Retinal pigment epithelial cell (primary cell): Measurements from ENCODE around the gene SHTN1.

Source experiments
- DNase-seq: peaks from one replicate; pipeline ENCODE4 v3.0.0-alpha.2; 2010; ENCODE audit warnings: low read depth
- H3K4me3 ChIP-seq: 2 replicates; pipeline ENCODE4 v1.5.1; 2011; ENCODE audit warnings: mild to moderate bottlenecking, low read length, control low read depth, moderate library complexity
- TF ChIP-seq, protein P1 (sequence below): conservative IDR thresholded peaks from 2 replicates; pipeline ENCODE4 v1.5.1; 2011; ENCODE audit warnings: low read depth, low read length, control low read depth, inconsistent platforms

Gene SHTN1

DNA sequence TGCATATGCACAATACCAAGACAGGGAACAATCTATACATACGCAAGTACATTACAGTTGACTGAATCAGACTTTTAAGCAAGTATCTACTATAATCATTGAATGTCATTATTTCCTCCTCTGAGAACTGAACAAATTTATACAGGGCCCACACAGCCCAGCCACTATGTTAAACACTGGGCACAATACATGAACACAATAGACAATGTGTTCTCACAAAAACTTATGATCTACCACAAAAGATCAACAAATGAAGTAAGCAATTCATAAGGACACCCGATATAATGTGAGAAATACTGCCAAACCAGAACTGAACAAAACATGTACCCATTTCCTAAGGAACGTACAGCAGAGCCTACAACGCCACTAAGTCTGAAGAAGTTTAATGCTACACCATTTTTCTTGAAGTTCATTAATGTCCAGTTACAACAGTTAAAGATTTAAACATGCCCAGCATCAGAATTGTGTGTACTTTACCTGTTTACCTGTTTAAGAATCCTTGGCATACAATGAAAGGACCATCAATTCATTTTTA is 31.5 kb downstream of the SHTN1 start:
- no peak overlapping the region for H3K4me3 ChIP-seq
- TF ChIP-seq, protein P1, sequence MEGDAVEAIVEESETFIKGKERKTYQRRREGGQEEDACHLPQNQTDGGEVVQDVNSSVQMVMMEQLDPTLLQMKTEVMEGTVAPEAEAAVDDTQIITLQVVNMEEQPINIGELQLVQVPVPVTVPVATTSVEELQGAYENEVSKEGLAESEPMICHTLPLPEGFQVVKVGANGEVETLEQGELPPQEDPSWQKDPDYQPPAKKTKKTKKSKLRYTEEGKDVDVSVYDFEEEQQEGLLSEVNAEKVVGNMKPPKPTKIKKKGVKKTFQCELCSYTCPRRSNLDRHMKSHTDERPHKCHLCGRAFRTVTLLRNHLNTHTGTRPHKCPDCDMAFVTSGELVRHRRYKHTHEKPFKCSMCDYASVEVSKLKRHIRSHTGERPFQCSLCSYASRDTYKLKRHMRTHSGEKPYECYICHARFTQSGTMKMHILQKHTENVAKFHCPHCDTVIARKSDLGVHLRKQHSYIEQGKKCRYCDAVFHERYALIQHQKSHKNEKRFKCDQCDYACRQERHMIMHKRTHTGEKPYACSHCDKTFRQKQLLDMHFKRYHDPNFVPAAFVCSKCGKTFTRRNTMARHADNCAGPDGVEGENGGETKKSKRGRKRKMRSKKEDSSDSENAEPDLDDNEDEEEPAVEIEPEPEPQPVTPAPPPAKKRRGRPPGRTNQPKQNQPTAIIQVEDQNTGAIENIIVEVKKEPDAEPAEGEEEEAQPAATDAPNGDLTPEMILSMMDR: no peak
- no peak for DNase-seq

DNA sequence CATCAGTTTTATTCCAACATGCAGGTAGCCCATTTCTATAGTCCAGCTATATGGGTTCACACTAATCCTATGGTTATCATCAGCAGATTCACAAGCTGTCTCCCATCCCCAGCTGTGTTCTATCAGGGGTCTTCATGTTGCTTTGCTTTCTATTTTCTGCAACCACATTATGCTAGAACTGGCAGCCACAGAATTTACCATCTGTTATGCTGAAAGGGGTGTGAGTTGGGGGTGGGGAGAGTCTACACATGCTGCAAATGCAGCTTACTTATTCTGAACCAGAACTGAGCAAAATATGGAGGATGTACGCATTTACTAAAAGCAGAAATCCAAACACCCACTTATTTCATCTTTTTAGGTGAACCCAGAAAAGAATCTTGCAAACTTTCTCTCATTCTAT is 32.9 kb downstream of the SHTN1 start:
- TF ChIP-seq, protein P1: no peak
- no peak for DNase-seq

DNA sequence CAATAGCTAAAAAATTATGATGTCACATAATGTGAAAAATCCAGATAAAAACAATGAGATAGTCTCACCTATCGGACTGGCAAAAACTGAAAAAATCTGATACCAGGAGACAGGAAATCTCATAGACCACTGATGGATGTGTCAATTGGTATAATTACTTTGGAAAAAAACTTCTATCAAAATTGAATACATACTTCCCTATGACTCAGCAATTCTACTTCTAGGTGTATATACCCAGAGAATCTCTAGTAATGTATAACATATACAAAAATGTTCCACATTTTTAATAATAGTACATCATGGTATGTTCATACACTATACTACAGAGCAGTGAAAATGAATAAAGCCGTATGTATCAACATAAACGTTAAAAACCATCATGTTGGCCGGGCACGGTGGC is 34.9 kb downstream of the SHTN1 start:
- TF ChIP-seq, protein P1: no peak
- no peak overlapping the region for H3K4me3 ChIP-seq
- no peak for DNase-seq

More for the DNA sequence above, 32.9 kb downstream of the SHTN1 start:
- no peak overlapping the region for H3K4me3 ChIP-seq

DNA sequence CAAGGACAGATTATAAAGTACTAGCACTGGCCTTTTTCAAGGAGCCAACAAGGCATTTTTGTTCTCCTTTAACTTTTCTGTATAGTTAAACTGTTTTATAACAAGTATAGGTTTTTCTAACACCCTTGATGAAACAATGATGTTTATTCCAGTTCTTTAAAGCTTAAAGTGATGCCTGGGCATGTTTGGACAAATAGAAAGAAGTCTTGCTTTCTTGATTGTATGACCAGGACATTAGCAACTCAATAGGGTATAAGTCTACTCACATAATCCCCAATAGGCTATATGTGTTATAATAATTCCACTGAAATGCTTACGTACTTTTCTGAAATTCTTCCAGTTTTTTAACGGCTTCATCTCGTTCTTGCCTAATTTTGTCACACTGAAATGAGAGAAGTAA is 36.7 kb downstream of the SHTN1 start:
- no peak overlapping the region for H3K4me3 ChIP-seq
- TF ChIP-seq, protein P1: no peak
- no peak for DNase-seq

DNA sequence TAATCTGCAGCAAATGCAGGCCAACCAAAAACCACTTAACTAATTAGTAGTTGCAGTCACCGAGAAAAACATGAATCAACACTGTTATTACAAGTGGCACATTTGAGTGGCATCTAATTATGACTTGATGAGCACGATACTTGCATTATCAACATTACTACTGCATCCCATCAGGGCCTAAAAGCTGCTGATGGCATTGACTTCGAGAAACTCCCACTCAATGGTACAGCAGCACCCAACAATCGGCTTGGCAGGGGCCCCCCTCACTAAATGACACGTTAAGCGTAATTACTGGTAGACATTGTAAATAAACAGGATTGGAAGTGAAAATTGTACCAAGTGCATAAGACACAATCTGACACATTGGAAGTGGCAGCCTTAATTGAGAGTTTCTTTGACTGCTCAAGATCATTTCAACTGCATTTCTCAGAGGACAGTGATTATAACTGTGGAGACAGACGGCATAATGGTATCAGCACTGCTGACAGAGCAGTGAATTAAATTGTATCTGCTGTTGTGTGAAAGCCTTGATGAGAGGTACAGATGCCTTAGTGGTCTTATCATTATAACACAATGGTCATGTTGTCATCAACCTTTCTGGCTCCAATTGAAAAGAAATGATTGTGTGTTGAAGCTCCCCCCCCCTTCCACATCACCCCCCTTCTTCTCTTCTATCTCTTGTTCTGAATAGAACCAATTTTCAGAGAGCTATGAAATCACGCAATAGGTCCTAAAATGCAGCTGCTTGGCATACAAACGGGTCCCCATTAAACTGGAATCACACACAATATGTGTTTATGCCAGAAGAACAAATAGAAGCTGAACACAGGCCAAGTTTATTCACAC is 43.4 kb downstream of the SHTN1 start:
- no peak for DNase-seq
- TF ChIP-seq, protein P1: no peak

DNA sequence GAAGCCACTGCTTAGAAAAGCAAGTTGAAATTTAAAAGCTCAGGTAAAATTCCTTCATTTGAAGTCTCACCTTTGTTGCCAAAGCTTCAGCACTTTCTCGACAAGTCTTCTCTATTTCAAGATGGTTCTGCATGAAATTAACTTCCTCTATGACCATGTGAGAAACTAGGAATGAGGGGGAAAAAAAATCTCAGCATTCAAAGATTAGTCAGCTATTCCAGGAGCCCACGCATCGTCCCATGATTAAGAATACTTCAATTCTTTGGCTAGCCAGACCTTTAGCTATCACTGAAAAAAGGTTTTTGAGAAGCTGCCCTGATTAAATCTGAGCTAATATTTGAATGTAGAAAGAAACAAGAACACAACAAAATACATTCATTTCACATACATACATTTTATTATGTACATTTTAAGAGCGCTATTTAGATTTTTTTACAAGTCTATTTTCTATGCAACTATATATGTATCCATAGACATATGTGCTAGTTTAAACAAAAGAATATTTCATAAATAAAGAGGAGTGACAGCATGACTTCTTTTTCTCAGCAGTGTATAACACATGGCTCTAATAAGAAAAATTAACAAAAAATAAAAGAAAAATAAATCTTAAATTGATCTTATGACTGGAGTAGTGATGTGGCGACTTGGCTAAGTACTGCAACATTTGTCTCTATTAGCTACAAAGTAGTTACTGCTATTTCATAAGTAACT is 44.8 kb downstream of the SHTN1 start:
- no peak overlapping the region for H3K4me3 ChIP-seq
- TF ChIP-seq, protein P1: no peak
- DNase-seq: peak; percentile 45

More for the DNA sequence above, 43.4 kb downstream of the SHTN1 start:
- no peak overlapping the region for H3K4me3 ChIP-seq

DNA sequence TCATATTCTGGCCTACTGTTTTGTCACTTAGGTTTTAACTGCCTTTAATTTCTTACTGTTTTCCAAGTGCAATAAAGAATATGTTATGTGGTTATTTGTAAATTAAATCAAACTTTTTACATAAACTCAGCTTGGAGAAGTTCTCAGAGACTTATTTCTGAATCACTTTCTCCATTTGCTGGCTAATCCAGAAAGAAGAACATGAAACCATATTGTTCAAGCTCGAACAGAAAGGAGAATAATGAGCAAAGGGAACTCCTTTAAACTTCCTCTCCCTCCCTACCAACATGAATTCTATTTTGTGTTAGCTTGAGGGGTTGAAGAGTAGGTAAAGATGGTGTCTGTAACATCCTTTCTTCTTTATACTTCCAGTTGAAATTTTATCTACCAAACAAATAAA is 52.3 kb downstream of the SHTN1 start:
- TF ChIP-seq, protein P1: no peak

More for the DNA sequence above, 52.3 kb downstream of the SHTN1 start:
- no peak for DNase-seq
- H3K4me3 ChIP-seq: no peak overlapping the region
